ENCODE data around the gene STING1.
"Not testable (repeated sequence)": the region's sequence is repeated elsewhere in the genome, so short reads cannot be mapped to it uniquely, and the experiment has no call there.

DNA sequence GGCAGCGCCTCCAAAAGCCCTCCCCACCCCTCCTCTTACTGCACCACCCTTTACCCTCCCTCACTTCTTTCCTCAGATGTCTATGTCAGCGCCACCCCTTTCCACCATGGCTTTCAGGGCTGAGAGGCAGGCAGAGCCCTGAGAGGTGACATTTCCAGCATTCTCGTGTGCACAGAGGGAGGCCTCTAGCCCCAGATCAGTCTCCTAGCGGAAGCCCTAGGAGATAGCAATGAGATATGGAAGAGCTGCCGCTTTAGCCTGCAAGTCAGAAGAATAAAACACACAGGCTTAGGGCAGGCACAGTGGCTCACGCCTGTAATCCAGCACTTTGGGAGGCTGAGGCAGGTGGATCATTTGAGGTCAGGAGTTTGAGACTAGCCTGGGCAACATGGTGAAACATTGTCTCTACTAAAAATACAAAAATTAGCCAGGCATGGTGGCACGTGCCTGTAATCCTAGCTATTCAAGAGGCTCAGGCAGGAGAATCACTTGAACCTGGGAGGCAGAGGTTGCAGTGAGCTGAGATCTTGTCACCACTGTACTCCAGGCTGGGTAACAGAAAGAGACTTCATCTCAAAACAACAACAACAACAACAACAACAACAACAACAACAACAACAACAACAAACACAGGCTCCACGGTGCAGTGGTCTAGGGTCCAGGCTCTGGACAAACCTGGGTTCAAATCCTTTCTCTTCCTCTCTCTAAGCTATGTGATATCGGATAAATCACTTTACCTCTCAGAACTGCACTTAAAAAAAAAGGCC is 3.7 kb downstream of the STING1 start:
- TF ChIP-seq, protein P1, sequence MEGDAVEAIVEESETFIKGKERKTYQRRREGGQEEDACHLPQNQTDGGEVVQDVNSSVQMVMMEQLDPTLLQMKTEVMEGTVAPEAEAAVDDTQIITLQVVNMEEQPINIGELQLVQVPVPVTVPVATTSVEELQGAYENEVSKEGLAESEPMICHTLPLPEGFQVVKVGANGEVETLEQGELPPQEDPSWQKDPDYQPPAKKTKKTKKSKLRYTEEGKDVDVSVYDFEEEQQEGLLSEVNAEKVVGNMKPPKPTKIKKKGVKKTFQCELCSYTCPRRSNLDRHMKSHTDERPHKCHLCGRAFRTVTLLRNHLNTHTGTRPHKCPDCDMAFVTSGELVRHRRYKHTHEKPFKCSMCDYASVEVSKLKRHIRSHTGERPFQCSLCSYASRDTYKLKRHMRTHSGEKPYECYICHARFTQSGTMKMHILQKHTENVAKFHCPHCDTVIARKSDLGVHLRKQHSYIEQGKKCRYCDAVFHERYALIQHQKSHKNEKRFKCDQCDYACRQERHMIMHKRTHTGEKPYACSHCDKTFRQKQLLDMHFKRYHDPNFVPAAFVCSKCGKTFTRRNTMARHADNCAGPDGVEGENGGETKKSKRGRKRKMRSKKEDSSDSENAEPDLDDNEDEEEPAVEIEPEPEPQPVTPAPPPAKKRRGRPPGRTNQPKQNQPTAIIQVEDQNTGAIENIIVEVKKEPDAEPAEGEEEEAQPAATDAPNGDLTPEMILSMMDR (IDR thresholded peaks at IDR 0.05) = not testable (repeated sequence)
- not testable (repeated sequence) for TF ChIP-seq POLR2A (IDR thresholded peaks at IDR 0.05)

All from body of pancreas (tissue), 4 donors.